Stimulated activated effector memory CD8-positive, alpha-beta T cell treated with anti-CD3 and anti-CD28 coated beads, Interleukin-12 subunit alpha, Interleukin-12 subunit beta, amount 100 ng/mL, for 72 hours (primary cell): Measurements from ENCODE around the gene SFT2D3.

Source experiments
- ATAC-seq: fragments of 150-1000 bp; cut with Tn5 transposase; 2 replicates; pipeline ENCODE4 v1.10.0; 2021
- DNase-seq, 2 donors: peaks; one replicate each; pipeline ENCODE4 v3.0.0; 2021 to 2022; ENCODE audit warnings: low spot score in 2 of 2
- H3K27ac Mint-ChIP-seq: one replicate; pipeline ENCODE4 v1.8.0; 2022; ENCODE audit warnings: mild to moderate bottlenecking, mixed read lengths
- H3K36me3 Mint-ChIP-seq: one replicate; pipeline ENCODE4 v1.8.0; 2022; ENCODE audit warnings: mild to moderate bottlenecking, mixed read lengths
- H3K4me1 Mint-ChIP-seq: one replicate; pipeline ENCODE4 v1.8.0; 2022; ENCODE audit warnings: mixed read lengths
- H3K4me3 Mint-ChIP-seq: one replicate; pipeline ENCODE4 v1.8.0; 2022; ENCODE audit warnings: mild to moderate bottlenecking, mixed read lengths
- H3K9me3 Mint-ChIP-seq: one replicate; pipeline ENCODE4 v1.8.0; 2022; ENCODE audit warnings: mixed read lengths

SFT2D3 gene

DNA sequence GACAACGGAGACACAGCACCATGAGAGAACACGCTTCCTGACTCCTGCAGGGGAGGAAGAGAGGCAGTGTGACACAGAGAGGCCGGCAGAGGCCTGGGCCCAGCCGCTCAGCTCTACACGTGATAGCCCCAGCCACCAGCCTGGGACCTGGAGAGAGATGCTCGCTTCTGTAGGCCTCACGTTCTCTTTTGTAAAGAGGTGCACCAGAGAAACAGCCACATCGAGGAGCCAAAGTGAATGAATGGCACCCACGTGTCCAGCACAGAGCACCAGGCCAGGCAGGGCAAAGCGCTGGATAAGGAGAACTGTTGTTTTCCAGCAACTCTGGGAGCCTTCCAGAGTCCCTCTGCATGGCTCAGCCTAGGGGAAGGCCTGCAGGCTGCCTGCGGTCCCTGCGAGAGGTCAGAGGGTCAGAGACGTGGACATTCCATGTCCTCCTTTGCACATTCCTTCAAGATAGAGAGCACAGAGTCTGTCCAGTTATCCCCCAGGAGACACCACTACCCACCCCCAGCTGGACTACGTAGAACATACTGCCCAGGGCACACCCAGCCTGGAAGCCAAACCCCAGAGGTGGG is 40.1 kb upstream of the SFT2D3 start:
- H3K9me3 Mint-ChIP-seq = no peaks in the 10 kb centered on the region
- no peaks in the 10 kb centered on the region for H3K36me3 Mint-ChIP-seq
- DNase-seq (no peak), ATAC-seq (no peak)
- H3K27ac Mint-ChIP-seq = no peak overlapping the region
- H3K4me3 Mint-ChIP-seq = no peak overlapping the region
- H3K4me1 Mint-ChIP-seq = peaks cover 7% of the 10 kb centered on the region

DNA sequence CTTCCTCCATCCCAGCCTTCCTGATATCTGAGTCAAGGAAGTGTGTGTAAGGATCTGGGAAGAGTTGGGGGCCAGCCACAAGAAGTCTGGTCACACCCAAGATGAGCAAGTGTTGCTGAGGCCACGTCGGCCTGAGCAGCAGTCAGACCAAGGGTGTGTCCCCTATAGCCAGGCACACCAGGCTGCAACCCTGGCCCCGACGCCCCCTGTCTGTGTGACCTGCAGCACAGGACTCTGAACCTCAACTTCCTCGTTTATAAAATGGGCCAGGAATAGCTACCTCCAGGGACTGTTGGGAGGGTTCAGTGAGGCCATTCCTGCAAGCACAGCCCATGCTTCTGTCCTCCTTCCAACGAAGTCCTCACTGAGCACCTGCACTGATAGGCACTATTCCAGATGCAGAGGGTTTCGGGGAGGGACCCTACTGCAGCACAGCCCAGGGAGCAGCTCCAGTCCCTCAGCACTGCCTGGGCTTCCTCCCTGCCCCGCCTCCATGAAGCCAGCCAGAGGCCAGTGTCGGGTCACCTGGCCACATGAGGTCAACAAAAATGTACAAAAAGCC is 39.3 kb upstream of the SFT2D3 start:
- H3K9me3 Mint-ChIP-seq = no peaks in the 10 kb centered on the region
- no peak overlapping the region for H3K4me3 Mint-ChIP-seq
- H3K27ac Mint-ChIP-seq = no peak overlapping the region
- no peaks in the 10 kb centered on the region for H3K36me3 Mint-ChIP-seq
- DNase-seq = no peak
- ATAC-seq = no peak
- peaks cover 7% of the 10 kb centered on the region for H3K4me1 Mint-ChIP-seq

DNA sequence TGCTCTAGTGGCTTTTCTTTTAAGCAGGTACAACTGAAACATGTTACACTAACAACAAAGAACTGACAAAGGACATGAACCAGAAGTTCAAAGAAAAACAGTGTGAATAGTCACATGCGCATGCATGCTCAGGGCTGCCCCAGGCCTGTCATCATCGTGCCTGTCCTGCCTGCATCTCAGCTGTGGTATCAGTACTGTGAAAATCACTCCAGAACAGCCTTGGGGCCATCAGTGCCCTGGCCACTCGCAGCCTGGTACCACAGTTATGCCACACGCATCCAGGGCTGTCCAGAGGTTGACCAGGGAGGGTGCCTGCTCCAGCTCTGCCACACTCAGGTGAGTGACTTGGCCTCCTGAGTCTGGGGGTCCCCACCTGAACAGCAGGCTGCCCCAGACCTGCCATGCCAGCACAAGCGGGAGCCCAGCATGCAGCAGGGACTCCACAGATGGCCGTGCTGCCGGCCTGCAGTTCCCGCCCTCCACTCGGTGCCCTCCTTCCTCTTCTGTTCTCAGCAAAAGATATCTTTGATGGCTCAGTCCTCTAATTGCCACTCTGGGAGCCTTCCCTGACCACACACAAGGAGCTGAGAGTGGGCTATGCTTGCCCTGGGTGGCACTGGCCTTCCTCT is 38.2 kb upstream of the SFT2D3 start:
- Mint-ChIP-seq H3K4me1 (peaks cover 7% of the 10 kb centered on the region), H3K4me3 (no peak overlapping the region)
- DNase-seq = no peak

DNA sequence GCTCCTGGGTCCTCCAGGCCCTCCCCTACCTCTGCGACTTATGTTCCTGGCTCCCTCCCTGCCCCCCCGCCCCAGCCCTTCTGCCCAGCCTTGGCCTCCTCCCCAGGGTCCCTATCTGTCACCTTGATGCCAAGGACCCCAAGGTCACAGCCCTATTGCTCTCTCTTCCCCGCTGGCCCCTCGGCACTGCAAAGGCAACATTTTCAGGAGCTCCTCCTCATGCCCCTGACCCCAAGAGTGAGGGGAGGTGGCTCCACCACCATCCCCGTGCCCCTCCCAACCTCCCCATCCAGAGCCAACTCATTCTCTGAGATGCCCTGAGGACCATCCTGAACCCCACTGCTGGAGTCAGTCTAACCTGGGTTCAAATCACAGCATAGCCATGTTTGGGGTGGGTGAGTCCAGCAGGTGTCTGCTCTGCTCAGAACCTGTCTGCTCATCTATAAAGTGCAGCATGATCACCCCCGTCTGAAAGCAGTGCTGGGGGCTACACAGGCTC is 37.7 kb upstream of the SFT2D3 start:
- H3K9me3 Mint-ChIP-seq = no peaks in the 10 kb centered on the region
- H3K27ac Mint-ChIP-seq = no peak overlapping the region
- peaks cover 7% of the 10 kb centered on the region for H3K4me1 Mint-ChIP-seq
- H3K36me3 Mint-ChIP-seq = no peaks in the 10 kb centered on the region
- no peak for DNase-seq
- ATAC-seq = no peak
- no peak overlapping the region for H3K4me3 Mint-ChIP-seq

More for the DNA sequence above, 38.2 kb upstream of the SFT2D3 start:
- no peaks in the 10 kb centered on the region for H3K36me3 Mint-ChIP-seq
- no peak for ATAC-seq
- H3K27ac Mint-ChIP-seq = no peak overlapping the region
- no peaks in the 10 kb centered on the region for H3K9me3 Mint-ChIP-seq

DNA sequence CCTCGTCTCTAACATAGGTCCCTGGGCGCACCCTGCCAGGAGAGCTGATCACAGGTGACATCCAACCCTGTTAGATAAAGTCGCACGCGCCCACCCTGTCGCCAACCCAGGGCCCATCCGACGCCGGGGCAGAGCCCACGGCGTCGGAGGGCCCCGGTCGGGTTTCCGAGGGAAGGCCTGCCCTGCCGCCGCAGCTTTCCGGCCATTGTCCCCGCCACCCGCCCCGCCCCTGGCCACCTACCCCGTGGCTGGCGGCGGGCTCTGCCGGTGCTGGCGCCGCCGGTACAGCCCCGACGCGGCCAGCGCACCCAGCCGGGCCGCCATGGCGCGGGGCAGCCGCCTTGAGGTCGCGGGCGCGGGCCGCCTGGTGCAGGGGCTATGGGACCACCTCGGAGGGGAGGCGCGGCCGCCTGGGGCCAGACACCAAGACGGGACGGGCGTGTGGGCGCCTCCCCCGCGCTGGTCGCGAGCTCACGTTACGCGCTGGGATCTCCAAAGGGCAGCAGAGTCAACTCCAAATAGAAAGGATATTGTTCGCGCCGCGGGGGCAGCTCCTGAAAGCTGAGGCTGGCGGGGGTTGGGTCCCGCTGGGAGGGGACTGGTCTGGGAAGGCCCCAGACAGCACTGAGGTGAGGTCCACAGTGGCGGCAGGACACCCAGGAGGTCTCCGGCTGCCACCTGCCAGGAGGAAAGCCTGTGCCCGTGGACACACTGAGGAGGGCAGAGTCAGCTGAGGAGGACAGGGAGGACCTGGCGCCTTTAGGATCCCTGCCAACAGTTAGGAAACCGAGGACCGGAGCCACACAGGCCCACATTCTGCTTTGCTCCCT is 37.0 kb upstream of the SFT2D3 start:
- H3K4me1 Mint-ChIP-seq = peaks cover 7% of the 10 kb centered on the region
- no peaks in the 10 kb centered on the region for H3K36me3 Mint-ChIP-seq
- ATAC-seq (no peak), DNase-seq (no peak)
- no peaks in the 10 kb centered on the region for H3K9me3 Mint-ChIP-seq
- no peak overlapping the region for H3K27ac Mint-ChIP-seq
- no peak overlapping the region for H3K4me3 Mint-ChIP-seq

DNA sequence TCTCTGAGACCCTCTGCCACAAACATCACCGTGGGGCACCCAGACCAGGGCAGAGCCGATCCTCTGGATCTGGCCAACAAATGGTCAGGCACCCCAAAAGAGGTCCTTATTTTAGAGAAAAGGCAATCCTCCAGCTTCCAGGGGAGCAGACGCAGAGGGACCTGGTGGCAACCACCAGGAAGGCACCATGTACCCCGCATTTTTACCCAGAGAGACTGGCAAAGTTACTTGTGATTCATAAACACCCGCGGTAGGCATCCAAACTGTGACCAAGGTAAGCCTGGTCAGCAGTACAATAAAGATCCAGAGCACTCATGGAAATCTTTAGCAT is 36.4 kb upstream of the SFT2D3 start:
- peaks cover 7% of the 10 kb centered on the region for H3K4me1 Mint-ChIP-seq
- H3K27ac Mint-ChIP-seq = no peak overlapping the region
- no peaks in the 10 kb centered on the region for H3K9me3 Mint-ChIP-seq
- no peaks in the 10 kb centered on the region for H3K36me3 Mint-ChIP-seq
- ATAC-seq (no peak), DNase-seq (no peak)
- H3K4me3 Mint-ChIP-seq = no peak overlapping the region

DNA sequence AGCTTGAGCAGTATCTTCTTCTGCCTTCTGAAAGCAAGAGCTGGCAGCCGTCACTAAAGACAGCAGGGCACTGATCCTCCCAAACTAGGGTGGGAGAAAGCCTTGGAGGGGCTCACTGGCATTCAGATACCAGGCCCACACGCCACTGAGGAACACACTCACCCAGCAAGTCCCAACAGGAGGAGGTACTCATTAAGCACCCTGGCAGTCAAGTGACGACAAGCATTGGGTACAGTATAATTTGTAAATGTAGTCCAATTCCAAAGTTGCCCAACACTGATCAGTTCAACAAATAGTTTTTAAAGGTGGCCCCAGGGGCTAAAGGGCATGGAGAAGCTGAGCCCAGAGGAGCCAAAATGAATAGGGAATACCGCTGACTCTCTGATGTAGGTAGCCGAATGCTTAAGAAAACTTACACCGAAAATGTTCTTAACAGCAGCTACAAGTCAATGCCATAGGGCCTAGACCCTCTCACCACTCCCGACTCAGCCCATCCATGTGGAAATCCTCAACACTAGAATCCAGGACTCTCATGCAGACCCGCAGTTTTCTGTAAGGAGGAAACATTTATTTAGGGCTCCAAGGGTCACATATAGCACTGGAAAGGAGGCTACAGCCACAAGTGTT is 35.9 kb upstream of the SFT2D3 start:
- no peak for DNase-seq
- no peak for ATAC-seq
- no peak overlapping the region for H3K4me3 Mint-ChIP-seq

DNA sequence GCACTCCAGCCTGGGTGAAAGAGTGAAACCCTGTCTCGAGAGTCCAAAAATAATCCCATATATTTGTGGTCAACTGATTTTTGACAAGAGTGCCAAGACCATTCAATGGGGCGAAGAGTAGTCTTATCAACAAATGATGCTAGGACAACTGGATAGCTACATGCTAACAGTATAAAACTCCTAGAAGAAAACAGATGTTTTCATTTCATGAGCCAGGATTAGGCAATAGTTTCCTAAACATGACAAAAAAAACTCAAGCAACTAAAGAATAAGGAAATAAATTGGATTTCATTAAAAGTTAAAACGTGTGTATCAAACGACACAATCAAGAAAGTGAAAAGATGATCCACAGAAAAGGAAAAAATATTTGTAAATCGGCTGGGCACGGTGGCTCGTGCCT is 32.2 kb upstream of the SFT2D3 start:
- no peak overlapping the region for H3K27ac Mint-ChIP-seq
- H3K4me1 Mint-ChIP-seq = peaks cover 6% of the 10 kb centered on the region
- no peaks in the 10 kb centered on the region for H3K9me3 Mint-ChIP-seq
- H3K36me3 Mint-ChIP-seq = no peaks in the 10 kb centered on the region
- no peak for ATAC-seq
- H3K4me3 Mint-ChIP-seq = no peak overlapping the region
- no peak for DNase-seq

More for the DNA sequence above, 35.9 kb upstream of the SFT2D3 start:
- H3K4me1 Mint-ChIP-seq = peaks cover 7% of the 10 kb centered on the region
- no peaks in the 10 kb centered on the region for H3K9me3 Mint-ChIP-seq
- H3K27ac Mint-ChIP-seq = no peak overlapping the region
- H3K36me3 Mint-ChIP-seq = no peaks in the 10 kb centered on the region

DNA sequence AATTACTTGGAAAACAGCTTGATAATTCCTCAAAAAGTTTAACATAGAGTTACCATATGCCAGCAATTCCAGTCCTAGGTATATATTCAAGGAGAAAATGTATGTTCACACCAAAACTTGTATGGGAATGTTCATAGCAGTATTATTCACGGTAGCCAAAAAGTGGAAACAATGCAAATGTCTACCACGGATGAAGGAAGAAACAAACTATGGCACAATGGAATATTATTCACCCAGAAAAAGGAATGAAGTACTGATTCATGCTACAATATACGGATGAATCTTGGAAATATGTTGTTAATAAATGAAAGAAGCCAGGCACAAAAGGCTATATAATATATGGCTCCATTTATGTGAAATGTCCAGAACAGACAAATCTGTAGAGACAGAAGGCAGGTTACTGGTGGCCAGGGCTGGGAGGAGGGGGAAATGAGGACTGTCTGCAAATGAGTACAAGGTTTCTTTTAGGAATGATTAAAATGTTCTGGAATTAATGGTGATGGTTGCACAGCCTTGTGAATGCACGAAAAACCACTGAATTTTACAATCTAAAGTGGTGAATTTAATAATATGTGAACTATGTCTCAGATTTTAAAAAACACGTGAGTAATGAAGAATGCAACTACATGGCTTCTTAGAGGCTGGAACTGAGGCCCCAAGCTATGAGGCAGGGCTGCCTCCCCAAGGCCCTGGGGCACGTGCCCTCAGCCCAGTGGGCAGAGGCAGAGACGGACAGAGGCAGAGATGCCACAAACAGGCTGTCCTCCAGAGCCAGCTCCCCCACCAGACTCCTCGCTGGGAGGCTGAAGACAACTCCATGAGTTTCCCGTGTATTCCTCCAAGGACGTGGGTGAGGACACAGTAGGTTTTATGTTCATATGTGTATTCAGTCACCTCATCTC is 31.0 kb upstream of the SFT2D3 start:
- Mint-ChIP-seq H3K36me3 (no peaks in the 10 kb centered on the region), H3K9me3 (no peaks in the 10 kb centered on the region), H3K4me1 (peaks cover 11% of the 10 kb centered on the region), H3K27ac (no peak overlapping the region), H3K4me3 (no peak overlapping the region)
- ATAC-seq = no peak
- no peak for DNase-seq

DNA sequence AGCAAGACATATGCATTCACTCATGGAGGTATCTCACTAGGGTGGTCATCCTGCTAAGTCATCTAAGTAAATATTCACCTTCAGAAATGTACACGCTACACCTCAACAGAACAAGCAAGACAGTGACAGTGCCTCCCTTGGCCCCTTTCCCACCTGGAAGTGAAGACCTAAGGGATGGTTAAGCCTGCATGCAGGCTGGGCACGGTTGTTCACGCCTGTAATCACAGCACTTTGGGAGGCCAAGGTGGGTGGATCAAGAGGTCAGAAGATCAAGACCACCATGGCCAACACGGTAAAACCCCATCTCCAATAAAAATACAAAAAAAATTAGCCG is 30.4 kb upstream of the SFT2D3 start:
- Mint-ChIP-seq H3K4me3 (no peak overlapping the region), H3K36me3 (no peaks in the 10 kb centered on the region), H3K9me3 (no peaks in the 10 kb centered on the region), H3K27ac (no peak overlapping the region), H3K4me1 (peaks cover 11% of the 10 kb centered on the region)
- DNase-seq (no peak), ATAC-seq (no peak)

DNA sequence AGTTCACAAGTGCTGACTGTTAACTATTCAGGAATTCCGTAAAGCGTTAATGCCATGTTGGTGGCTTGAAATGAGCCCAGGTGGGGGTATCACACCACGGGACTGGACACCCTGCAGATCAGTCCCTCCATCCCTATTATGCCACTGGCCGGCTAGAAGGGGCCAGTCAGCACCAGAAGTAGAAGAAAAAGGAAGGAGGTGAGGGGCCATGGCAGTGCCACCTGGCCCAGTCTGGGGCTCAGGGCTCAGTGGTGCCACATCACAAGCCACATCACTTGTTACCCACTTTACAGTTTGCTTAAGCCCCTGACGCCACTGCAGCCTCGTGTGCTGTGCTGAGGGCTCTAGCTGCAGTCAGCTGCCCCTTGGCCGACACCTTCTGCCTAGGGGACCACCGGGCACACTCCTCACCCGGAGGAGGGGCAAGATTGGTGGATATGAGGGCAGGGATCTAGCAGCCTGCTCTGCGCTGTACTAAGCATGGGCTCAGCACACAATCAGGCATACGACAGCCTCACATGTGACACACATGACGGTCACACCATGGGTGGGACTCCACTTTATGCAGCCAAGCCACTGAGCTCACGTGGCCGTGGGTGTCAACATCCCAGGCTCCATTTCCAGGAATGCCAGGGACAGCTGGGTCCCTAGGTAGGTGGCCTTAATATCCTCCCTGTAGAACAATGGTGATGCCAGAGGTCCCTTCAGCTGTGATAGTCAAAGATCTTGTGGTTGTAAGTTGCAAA is 29.6 kb upstream of the SFT2D3 start:
- Mint-ChIP-seq H3K4me3 (no peak overlapping the region), H3K36me3 (no peaks in the 10 kb centered on the region), H3K27ac (no peak overlapping the region), H3K9me3 (no peaks in the 10 kb centered on the region), H3K4me1 (peaks cover 11% of the 10 kb centered on the region)
- ATAC-seq (peak; percentile 40), DNase-seq (no peak)

DNA sequence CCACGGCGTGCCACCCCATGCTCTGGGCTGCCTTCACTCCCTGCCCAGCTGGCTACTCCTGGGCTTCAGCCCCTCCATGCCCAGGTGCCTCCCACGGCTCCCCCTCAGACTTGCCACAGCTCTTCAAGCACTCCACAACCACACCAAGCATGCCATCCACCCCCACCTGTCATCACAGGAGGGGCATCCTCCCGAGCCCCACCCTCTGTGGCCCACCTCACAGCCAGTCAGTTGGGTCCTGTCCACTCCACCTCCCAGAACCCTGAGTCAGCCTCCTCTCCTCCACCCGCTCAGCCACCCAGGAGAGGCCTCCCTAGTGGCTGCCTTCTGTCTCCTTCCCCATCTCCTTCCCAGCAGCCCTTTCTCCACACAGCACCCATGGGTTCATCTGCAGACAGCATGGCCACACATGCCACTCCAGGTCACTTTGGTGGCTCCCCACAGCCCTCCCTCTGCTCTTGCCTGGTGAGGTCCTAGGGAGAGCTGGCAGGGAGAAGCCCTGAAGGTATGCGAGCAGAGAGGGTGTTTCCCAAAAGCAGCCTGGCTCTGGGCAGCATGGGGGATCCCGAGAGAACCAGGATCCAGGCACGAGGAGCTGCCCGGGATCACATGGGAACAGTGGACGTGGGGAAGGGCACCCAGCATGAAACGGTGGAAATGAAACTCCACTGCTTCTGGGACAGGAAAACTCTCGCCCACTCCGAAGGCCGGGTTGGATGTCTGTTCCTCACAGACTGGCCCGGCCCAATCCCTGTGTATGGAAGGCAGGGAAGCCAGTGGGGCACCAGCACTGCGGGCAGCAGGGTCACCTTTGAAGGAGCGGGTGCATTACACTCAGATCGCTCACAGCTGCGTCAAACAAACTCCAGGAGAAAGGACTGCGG is 28.7 kb upstream of the SFT2D3 start:
- ATAC-seq (peak; percentile 14), DNase-seq (no peak)
- Mint-ChIP-seq H3K9me3 (no peaks in the 10 kb centered on the region), H3K4me3 (no peak overlapping the region), H3K4me1 (peaks cover 11% of the 10 kb centered on the region), H3K36me3 (no peaks in the 10 kb centered on the region), H3K27ac (no peak overlapping the region)

DNA sequence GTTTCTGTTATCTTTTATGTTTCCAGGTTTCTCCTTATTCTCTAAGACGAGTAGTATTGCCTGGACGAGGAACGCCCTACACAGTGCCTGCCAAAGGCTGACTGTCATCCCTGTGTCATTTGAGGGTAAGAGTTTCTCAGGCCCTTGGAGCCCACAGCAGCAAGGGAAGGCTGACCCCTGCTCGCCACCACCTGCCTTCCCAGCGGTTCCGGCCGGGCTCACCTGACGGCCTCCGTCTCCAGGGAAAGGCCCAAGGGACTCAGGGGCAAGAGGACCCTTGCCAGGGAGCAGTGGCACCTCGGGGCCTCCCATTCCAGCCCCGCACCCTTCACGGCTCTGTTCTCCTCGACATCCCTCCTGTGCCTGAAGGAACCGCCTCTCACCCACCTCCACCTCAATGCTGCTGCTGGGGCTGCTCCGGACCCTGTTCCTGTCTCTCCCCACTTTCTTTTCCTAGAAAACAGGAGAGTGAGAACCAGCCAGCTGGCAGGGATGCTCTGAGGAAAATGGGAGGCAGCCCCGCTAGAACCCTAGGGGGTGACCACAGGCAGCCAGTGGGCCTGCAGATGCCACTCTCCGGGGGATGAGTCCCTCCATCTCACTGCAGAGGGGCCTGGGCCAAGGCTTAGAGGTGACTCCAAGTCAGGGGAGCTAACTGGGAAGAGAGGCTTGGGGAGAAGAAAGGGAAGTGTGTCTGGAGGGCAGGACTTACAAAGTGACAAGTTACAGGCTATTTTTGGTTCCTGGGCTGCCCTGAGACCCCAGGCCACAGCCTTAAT is 27.8 kb upstream of the SFT2D3 start:
- DNase-seq (no peak), ATAC-seq (no peak)
- H3K4me1 Mint-ChIP-seq = peaks cover 11% of the 10 kb centered on the region
- H3K4me3 Mint-ChIP-seq = peak overlapping the region; percentile 68
- no peaks in the 10 kb centered on the region for H3K36me3 Mint-ChIP-seq
- no peaks in the 10 kb centered on the region for H3K9me3 Mint-ChIP-seq
- H3K27ac Mint-ChIP-seq = no peak overlapping the region
